H1 (cell line): Measurements from ENCODE around the gene PTPA. TPM values are rescaled to one million over a fixed set of nuclear protein-coding genes. Genes with fewer than 3 reads are reported as not detected.

ENCODE experiments used
- CBX8 ChIP-seq: fragments of 300-800, 300-1000 bp; sonication (generic); IDR thresholded peaks from 2 replicates; pipeline ENCODE4 v1.7.1; 2016; ENCODE audit warnings: low read depth, low read length, borderline replicate concordance
- POLR2A ChIP-seq, 2 experiments: IDR thresholded peaks; 1 replicate in 1 of 2; 2 replicates in 1 of 2; pipeline ENCODE4 v1.6.1; 2011; ENCODE audit warnings: low read depth in 2 of 2, low read length in 2 of 2, mild to moderate bottlenecking in 2 of 2; ENCODE audit errors: control extremely low read depth in 1 of 2
- RBBP5 ChIP-seq: IDR thresholded peaks from 2 replicates; pipeline ENCODE4 v1.7.1; 2012; ENCODE audit warnings: low read depth, mild to moderate bottlenecking, inconsistent platforms, low read length, moderate library complexity, borderline replicate concordance
- SIX5 ChIP-seq: IDR thresholded peaks from 2 replicates; pipeline ENCODE4 v1.6.1; 2011; ENCODE audit warnings: mild to moderate bottlenecking, low read depth, low read length
- SUZ12 ChIP-seq: fragments of 200-600 bp; sonication (generic); IDR thresholded peaks from 2 replicates; pipeline ENCODE4 v1.6.1; 2012; ENCODE audit warnings: mild to moderate bottlenecking, inconsistent platforms, low read length, moderate library complexity, mixed read lengths
- TAF1 ChIP-seq: IDR thresholded peaks from 2 replicates; pipeline ENCODE4 v1.6.1; 2011; ENCODE audit warnings: mild to moderate bottlenecking, low read depth, low read length
- YY1 ChIP-seq: IDR thresholded peaks from 2 replicates; pipeline ENCODE4 v1.6.1; 2011; ENCODE audit warnings: low read depth, mild to moderate bottlenecking, low read length
- polyA plus RNA-seq, 7 experiments: library from polyadenylated mRNA; depleted of rRNA in 3 of 7; stranded (reverse) in 5 of 7; unstranded in 2 of 7; fragments of >200 nt in 5 of 7; fragments of 200-250 nt in 2 of 7; gene quantifications; 1 replicate in 5 of 7; 2 replicates in 1 of 7; 4 replicates in 1 of 7; pipeline versions ENCODE4 v1.2.1 to v1.2.3, GENCODE V29; 2011 to 2013; ENCODE audit warnings: missing spikeins in 2 of 7, mixed read lengths in 2 of 7
- total RNA-seq: library from RNA; stranded (reverse); fragmentation: NEBNext Ultra II Directional; extraction: Animal tissue kit (Norgen Biotek cat#: 25700); gene quantifications from 2 replicates; pipeline ENCODE4 v1.2.1, GENCODE V29; 2021
- TF ChIP-seq, protein P1 (sequence below): IDR thresholded peaks from 2 replicates; pipeline ENCODE4 v1.6.1; 2012; ENCODE audit warnings: inconsistent platforms

The PTPA gene
- total and polyA plus RNA-seq, 2 of the 8 experiments (the other 6 are each of a cell fraction or from before 2014, with no cell fraction given): 114 to 145 TPM

DNA sequence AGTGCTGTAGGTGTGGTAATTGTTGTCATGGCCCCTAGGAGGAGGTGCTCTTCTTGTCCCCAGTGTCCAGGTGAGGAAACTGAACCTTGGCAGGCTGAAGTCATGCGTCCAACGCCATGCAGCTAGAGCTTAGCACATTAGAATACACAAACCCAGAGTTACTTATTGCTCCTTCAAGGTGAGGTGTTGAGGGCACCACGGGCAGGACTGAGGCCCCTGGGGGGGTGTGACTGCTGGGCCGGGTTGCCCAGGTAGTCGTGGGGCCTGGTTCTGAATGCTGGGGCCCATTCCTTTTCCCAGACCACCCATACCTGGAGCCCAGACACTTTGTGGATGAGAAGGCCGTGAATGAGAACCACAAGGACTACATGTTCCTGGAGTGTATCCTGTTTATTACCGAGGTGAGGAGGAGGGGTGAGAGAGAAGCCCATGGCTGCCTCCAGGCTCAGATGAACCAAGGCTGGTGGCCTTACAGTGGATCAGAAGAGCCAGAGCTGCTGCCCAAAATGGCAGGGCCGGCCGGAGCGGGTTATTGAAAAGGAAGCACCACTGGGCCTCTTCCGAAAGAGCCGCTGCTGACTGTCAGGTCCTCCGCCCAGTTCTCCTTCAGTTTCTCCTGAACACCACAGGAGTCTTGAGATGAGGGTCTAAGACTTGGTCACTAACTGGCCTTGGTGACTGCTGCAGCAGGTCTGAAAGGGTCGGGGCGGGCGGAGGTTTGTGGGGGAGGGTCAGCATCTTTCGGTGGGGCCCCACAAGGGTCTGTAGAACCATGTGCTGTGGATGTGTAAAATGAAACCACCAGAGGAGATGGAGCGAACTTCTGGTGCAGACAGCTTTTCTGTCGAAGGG, 26.3 kb downstream of the PTPA start (continued):
- TF ChIP-seq, protein P1, sequence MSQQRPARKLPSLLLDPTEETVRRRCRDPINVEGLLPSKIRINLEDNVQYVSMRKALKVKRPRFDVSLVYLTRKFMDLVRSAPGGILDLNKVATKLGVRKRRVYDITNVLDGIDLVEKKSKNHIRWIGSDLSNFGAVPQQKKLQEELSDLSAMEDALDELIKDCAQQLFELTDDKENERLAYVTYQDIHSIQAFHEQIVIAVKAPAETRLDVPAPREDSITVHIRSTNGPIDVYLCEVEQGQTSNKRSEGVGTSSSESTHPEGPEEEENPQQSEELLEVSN: no peak
- TF ChIP-seq SIX5: no peak
- TF ChIP-seq SUZ12: no peak
- no peak for TF ChIP-seq POLR2A (IDR thresholded peaks at IDR 0.05; ENCODE audit: control extremely low read depth in 1 of 2, low read depth in 2 of 2, low read length in 2 of 2)
- no peak for TF ChIP-seq TAF1
- no peak for TF ChIP-seq CBX8
- no peak for TF ChIP-seq RBBP5
- no peak for TF ChIP-seq YY1
